ENCODE results near the gene C2orf72.
"Not testable (repeated sequence)": the region's sequence is repeated elsewhere in the genome, so short reads cannot be mapped to it uniquely, and the experiment has no call there.

Gene C2orf72

DNA sequence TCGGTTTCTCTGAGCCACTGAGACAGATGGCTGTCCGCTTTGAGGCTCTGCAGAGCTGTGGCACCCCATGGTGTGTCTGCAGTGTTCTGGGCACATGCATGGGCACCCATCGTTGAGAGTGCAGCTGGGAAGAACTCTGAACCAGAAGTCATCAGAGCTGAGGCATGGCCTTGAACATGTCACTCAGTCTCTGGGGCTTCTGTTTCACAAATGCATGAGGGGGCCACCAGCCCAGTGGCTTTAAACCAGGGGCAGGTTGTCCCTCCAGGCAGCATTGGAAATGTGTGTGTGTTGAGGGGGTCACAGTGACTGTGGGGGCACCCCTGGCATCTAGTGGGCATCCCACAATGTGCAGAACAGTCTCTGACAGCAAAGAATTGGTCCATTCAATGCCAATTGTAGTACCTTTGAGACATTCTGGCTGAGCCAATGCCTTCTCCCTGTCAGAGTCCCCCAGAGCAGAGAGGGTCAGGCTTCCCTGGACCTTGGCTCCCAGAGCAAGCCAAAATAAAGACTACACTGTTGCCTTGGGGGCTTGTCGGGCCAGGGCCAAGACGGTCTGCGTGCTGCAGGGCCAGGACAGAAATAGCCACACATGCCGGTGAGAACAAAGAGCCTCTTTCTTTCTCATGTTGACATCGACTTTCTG, 10.1 kb downstream of the C2orf72 start:
- DNase-seq, result no peak

DNA sequence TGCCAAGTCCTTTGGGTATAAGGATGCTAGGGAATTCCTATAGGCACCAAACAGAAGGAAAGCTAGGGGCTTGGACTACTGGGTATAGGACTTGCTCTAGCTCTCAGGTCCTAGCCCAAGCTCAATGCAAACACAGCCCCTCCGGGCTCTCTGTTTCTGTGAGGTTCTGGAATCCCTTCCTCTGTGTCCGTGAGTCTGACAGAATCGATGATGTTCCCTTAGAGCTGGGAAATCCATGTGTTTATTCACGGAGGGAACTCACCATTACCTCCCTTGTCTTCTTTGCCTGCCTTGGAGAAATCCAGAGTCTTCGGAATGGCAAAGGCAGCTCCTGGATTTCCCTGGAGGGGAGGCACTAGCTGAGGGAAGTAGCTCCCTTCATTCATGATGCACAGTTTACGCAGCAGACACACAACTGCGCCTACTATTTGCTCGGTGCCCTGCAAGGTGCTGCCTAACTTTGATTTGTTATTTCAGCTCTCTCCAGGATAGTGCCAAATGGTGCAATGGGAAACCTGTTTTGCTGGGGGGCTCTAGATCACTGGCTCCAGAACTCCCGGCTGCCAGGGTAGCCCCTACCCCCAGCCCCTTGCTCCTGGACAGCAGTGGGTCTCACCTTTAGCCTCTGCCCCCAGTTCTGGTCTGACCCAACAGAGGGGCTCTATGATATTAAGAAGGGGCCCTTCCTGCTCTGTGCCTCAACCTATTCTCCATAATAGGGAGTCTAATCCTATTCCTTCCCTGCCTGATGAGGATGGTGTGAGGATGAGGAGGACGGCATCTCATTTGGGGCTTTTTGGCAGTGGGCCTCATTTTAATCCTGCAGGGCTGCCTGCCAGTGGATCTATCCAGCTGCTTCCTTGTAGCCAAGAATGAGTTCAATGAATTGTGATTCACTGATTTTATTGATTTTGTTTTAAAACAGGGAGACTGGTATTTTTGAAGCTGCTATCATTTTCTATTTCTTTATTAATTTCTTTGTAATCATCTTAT, 10.9 kb downstream of the C2orf72 start:
- no peak for DNase-seq

DNA sequence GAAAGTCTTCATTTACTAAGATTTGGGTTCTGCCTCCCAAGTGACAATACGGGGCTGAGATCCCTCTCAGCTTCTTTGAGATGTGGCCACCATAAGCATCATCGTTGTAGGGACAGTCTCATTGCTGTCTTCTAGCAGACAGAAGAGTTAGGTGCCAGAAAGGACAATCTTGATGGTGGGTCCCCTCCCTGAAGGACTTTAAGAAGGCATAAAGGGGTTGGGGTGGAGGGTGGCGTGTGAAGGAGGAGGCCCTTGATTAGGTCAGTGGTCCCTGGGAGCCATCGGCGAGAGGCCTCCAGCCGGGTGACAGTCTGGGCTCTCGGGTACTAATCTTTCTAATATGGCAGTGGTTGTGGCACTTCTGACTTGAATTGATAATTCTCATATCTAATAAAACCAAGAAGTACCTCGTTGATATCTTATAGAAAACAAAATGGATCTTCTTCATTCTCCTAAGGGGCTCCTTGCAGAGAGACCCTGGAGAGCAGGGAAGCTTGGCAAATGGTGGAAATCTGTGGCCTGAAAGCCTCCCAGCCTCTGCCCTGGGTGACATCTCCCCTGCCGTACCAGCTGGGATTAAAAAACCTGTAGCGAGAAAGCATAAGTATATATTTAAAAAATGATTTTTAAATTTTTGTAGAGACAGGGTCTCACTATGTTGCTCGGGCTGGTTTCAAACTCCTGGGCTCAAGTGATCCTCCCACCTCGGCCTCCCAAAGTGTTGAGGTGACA, 12.1 kb downstream of the C2orf72 start:
- DNase-seq, result no peak

GRCh38 chr2:231050018-231050901, 12.9 kb downstream of the C2orf72 start:
- no peak for DNase-seq

- no peak for DNase-seq
Observed at GRCh38 chr2:231051116-231051515, 13.8 kb downstream of the C2orf72 start.

GRCh38 chr2:231052494-231053451, 15.4 kb downstream of the C2orf72 start:
- DNase-seq, result peak; percentile 78

DNA sequence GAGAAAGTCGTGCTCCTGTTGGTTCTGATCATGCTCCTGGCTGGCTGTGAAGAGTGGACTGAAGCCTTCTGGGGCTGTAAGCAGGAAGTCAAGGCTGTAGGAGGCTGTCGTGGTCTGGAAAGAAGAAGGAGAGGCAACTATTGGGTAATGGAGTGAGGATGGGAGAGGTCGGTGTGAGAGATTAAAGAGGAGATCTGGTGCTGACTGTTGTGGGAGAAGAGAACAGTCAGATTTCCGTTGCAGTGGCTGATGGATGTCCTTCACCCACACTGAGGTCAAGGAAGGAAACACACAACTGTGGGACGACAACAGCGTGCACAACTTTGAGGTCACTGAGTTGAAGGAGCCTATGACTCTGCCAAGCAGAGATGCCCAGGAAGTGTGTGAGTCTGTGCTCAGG, 16.5 kb downstream of the C2orf72 start:
- DNase-seq, result no peak

DNA sequence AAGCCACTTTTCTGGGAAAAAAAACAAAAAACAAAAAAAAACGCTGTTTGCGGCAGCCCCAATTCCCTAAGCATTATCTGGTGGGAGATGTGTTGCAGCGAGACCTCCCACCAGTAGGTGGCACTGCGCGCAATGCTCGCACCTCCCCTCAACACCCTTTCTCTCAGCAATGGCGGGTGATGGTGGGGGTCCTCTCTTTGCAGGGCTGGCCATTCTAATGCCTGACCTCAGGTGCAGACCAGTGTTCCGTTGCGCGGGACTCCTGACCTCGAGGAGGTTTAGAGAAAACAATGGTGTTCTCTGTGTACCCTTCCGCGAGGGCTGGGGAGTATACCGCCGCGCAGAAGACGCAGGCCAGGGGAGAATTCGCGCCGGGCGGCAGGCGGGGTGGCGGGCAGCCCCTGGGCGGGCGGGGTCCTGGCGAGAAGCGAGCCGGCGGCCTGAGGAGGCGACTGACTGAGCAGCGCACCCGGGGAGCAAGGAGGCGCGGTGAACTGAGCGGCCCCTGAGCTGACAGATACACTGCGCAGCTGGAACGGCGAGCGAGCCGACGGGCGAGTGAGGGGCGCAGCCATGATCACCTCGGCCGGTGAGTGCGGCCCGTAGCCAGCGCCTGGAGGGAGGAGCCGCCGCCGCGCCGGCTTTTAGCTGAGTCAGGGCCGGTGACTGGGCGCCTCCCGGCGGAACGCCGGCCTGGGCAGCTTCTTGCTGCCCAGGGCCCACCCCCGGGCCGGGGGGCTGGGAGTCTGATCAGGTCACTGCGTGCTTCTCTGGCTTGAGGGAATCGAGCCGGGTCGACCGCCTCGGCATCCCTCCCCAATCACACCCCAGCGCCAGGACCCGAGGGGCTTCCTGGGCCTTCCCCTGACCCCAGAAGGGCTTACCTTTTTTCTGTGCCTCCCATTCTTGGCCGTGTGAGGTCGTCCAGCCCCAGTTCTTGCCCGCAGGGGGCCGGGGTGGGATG, 19.4 kb downstream of the C2orf72 start, which contains the start of gene PSMD1:
Gene PSMD1 (plus strand): TSS at position 415 of the 964 bp plus-strand sequence. CDS start 159 bp downstream, at position 574.
- DNase-seq, result peak; percentile 92

DNA sequence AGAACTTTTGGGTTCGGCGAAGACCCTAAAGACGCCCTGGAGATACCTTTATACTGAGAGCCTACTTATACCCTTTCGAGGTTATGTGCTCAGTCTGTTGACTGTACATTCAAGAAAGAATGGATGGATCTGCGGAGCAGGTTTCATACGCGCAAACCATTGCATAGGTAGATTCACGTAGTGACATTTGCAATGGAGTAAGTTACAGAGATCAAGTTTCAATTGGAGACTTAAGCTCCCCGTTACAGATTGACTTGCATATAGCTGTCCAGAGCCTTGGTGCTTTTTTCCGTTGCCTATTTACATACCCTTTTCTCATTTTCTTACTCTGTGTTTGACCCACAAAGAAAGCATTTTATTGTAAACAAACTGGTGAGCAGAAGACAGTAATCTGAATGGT, 20.3 kb downstream of the C2orf72 start:
- no peak for DNase-seq

- DNase-seq, result no peak
Observed at GRCh38 chr2:231058761-231059550, 21.6 kb downstream of the C2orf72 start.

DNA sequence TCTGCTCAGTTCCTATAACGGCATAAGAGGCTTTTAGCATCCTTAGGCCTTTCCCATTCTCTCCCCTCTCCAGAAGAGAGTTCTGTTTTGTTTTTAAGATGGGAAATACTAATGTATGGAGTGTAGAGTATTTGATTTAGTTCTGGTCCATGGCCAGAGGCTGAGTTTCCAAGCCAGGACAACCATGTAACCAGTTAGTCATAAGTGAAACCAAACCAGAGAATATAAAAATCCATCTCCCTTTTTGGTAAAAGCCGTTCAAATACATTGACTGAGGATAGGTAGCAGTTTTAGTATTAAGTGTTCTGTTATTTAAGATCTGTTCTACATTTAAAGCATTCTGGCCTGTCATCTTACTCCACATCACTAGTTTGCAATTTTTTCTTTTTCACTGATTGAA, 22.4 kb downstream of the C2orf72 start:
- DNase-seq, result no peak

DNA sequence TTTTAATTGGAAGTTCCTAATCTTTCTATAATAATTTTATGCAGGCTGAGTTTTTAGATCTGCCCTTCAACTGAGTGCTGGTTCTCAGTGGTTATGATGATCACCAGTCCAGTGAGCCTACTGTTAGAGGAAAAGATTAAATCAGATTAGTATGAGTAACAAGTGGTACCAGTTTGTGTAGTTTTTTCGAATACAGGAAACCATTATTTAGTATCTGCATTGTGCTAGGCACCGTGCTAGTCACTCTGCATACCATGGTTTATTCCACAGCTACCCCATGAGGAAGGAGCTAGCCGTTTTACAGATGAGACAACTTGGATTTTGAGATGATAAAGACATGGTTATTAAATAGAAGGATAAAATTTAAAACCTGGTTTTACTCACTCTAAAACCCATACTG, 25.5 kb downstream of the C2orf72 start:
- no peak for DNase-seq

- no peak for DNase-seq
Observed at GRCh38 chr2:231063347-231063746, 26.0 kb downstream of the C2orf72 start.

DNA sequence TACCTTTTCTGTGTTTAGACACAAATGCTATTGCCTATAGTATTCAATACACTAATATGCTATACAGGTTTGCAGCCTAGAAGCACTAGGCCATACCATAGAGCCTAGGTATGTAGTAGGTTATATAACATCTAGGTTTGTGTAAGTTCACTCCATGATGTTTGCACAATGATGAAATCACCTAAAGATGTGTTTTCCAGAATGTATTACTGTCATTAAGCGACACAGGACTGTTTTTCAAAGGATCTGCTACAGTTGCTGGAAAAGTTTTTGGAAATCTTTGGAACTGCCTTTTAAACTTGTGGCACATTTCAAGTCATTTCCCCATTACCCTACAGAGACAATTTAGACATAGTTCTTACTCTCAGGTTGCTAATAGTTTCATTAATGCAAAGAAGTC, 28.6 kb downstream of the C2orf72 start:
- no peak for DNase-seq

DNA sequence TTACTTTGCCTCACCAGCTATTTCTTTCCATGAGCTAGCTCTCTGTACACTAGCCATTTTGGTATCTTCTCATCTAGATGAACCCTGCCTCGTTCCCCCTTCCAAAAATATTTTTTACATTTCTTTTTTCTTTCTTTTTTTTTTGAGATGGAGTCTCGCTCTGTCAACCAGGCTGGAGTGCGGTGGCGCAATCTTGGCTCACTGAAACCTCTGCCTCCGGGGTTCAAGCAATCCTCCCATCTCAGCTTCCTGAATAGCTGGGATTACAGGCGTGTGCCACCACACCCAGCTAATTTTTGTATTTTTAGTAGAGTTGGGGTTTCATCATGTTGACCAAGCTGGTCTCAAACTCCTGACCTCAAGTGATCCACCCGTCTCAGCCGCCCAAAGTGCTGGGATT, 30.2 kb downstream of the C2orf72 start:
- not testable (repeated sequence) for DNase-seq

GRCh38 chr2:231068525-231069222, 31.4 kb downstream of the C2orf72 start:
- DNase-seq, result no peak

DNA sequence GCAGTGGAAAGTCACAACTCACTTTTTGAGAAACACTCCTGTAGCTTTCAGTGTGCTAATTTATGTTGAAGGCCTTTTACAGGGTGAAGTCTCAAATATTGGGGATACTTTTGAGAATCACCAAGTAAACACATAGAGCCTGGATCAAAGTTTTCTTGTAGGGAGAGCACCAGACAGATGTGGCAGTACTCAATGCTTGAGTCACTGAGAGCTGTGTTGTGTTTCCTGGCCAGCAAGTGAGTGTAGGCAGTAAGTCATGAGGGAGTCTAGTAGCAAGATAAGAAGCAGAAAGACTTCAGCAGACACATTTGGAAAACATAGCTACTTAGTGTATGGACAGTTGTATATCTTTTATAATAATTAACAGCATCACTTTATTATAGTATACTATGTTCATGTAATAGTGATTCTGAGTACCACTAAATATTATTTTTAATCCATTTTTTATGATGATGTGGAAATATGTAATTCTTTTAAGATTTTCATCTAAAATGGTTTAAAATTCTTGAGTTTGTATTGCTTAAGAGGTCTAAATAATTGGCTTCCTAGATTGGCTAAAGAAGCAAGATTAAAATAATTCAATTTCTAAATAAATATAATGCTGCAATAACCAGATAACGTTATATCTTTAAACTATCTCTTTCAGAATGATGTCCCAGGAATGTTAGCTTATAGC, 32.2 kb downstream of the C2orf72 start:
- DNase-seq, result no peak

GRCh38 chr2:231084565-231084964, 47.2 kb downstream of the C2orf72 start:
- no peak for DNase-seq

Measured in fibroblast of upper back skin (primary cell).